GM10248 (cell line): ENCODE data around the gene NAP1L4.
A peak's percentile ranks its signal among the peaks of the same experiment; 100 is the strongest.

Experiments used
- CTCF ChIA-PET: fragments of 300-600 bp; sonication (Branson Sonifier 250); formaldehyde crosslinking; extraction: SDS; loops from one replicate; lab custom pipeline; 2021; ENCODE audit warnings: antibody characterized with exemption; lab: Yijun Ruan, JAX
- POLR2A ChIA-PET: fragments of 350-650 bp; sonication (Branson Sonifier 250); formaldehyde crosslinking; extraction: SDS; loops from one replicate; lab custom pipeline; 2020; ENCODE audit warnings: antibody characterized with exemption; lab: Yijun Ruan, JAX
- DNase-seq: peaks from one replicate; pipeline ENCODE4 v3.0.0; 2012; ENCODE audit errors: extremely low spot score
- CTCF ChIP-seq: IDR thresholded peaks from 2 replicates; pipeline ENCODE4 v1.5.1; 2012; ENCODE audit warnings: mild to moderate bottlenecking, low read depth; ENCODE audit errors: extremely low read depth, missing control alignments, control extremely low read depth

The NAP1L4 gene

GRCh38 chr11:2982214-2982613, 9.9 kb downstream of the NAP1L4 start:
- ChIA-PET POLR2A (no interaction called here), CTCF (interaction anchor here (1.0 to 1.5 kb wide), 2 partner anchors 52 to 109 kb away, joined by 3 to 4 read pairs; no protein-coding TSS in a partner anchor)

GRCh38 chr11:2981130-2981529, 11.0 kb downstream of the NAP1L4 start:
- ChIA-PET POLR2A (interaction anchor here (1.6 kb wide), 1 partner anchor 11 kb away, joined by 5 read pairs; the partner anchor contains the start of gene NAP1L4), CTCF (interaction anchor here (1.0 kb wide), 1 partner anchor 9 kb away, joined by 3 read pairs; no protein-coding TSS in a partner anchor)
- TF ChIP-seq CTCF = no peak
- no peak for DNase-seq

More at GRCh38 chr11:2982214-2982613, 9.9 kb downstream of the NAP1L4 start:
- no peak for TF ChIP-seq CTCF
- no peak for DNase-seq

- TF ChIP-seq CTCF = no peak
- ChIA-PET CTCF (no interaction called here), POLR2A (interaction anchor here (1.6 kb wide), 1 partner anchor 11 kb away, joined by 5 read pairs; the partner anchor contains the start of gene NAP1L4)
- DNase-seq = no peak
Measured at GRCh38 chr11:2980168-2980840, 11.8 kb downstream of the NAP1L4 start.

GRCh38 chr11:2977113-2977512, 15.0 kb downstream of the NAP1L4 start:
- POLR2A ChIA-PET = no interaction called here
- no peak for TF ChIP-seq CTCF
- CTCF ChIA-PET = interaction anchor here (2.0 to 2.8 kb wide), 3 partner anchors 11 to 113 kb away, joined by 7 to 22 read pairs (median 10); no protein-coding TSS in a partner anchor
- DNase-seq = no peak

GRCh38 chr11:2976294-2977063, 15.7 kb downstream of the NAP1L4 start:
- DNase-seq = no peak
- no peak for TF ChIP-seq CTCF
- ChIA-PET POLR2A (no interaction called here), CTCF (interaction anchor here (0.7 to 2.8 kb wide), 15 partner anchors 9 to 114 kb away, joined by 3 to 22 read pairs (median 6); no protein-coding TSS in a partner anchor)

- TF ChIP-seq CTCF = peak; percentile 57
- DNase-seq = peak; percentile 39
- ChIA-PET POLR2A (no interaction called here), CTCF (interaction anchor here (0.7 to 2.8 kb wide), 22 partner anchors 9 to 115 kb away, joined by 3 to 22 read pairs (median 4); no protein-coding TSS in a partner anchor)
Measured at GRCh38 chr11:2975594-2975993, 16.5 kb downstream of the NAP1L4 start.
